Activated CD8-positive, alpha-beta memory T cell treated with anti-CD3 and anti-CD28 coated beads for 4 hours (primary cell): Measurements from ENCODE around the gene WEE2.

Experiments used
- DNase-seq, 2 donors: peaks; one replicate each; pipeline ENCODE4 v3.0.0-alpha.2; 2020; ENCODE audit warnings: low read depth in 2 of 2

WEE2 gene

GRCh38 chr7:141691540-141691939 lies 16.6 kb upstream of the WEE2 start:
- no peak for DNase-seq

GRCh38 chr7:141691961-141692360 lies 16.2 kb upstream of the WEE2 start:
- no peak for DNase-seq

- DNase-seq, result no peak
Observed at GRCh38 chr7:141693082-141693481, 15.1 kb upstream of the WEE2 start.

- no peak for DNase-seq
Observed at GRCh38 chr7:141695803-141696289, 12.3 kb upstream of the WEE2 start.

- DNase-seq, result no peak
Observed at GRCh38 chr7:141696348-141696747, 11.8 kb upstream of the WEE2 start.

GRCh38 chr7:141697211-141697871 lies 10.8 kb upstream of the WEE2 start:
- DNase-seq, result no peak

- DNase-seq, result no peak
Observed at GRCh38 chr7:141698247-141699015, 9.7 kb upstream of the WEE2 start.

GRCh38 chr7:141699860-141700259 lies 8.3 kb upstream of the WEE2 start:
- no peak for DNase-seq

GRCh38 chr7:141700296-141700847 lies 7.8 kb upstream of the WEE2 start:
- no peak for DNase-seq

- no peak for DNase-seq
Observed at GRCh38 chr7:141700848-141701371, 7.2 kb upstream of the WEE2 start.

GRCh38 chr7:141701489-141702046 lies 6.6 kb upstream of the WEE2 start:
- DNase-seq, result peak; percentile 48 to 58

GRCh38 chr7:141702047-141702567 lies 6.0 kb upstream of the WEE2 start, which contains the start of gene DENND11:
DENND11 (minus strand) TSS chr7:141702166; CDS start chr7:141702153, 13 bp downstream.
- DNase-seq, result peak; percentile 5 to 21

- no peak for DNase-seq
Observed at GRCh38 chr7:141702892-141703291, 5.3 kb upstream of the WEE2 start.

- no peak for DNase-seq
Observed at GRCh38 chr7:141704112-141704511, 4.0 kb upstream of the WEE2 start.

- no peak for DNase-seq
Observed at GRCh38 chr7:141704741-141705140, 3.4 kb upstream of the WEE2 start.

- DNase-seq, result no peak
Observed at GRCh38 chr7:141706239-141707064, 1.7 kb upstream of the WEE2 start.

GRCh38 chr7:141709318-141709717 lies 1.2 kb downstream of the WEE2 start:
- DNase-seq, result no peak

- no peak for DNase-seq
Observed at GRCh38 chr7:141709749-141710148, 1.6 kb downstream of the WEE2 start.

GRCh38 chr7:141710301-141710700 lies 2.1 kb downstream of the WEE2 start:
- no peak for DNase-seq

- no peak for DNase-seq
Observed at GRCh38 chr7:141712603-141713255, 4.6 kb downstream of the WEE2 start.

GRCh38 chr7:141713890-141714289 lies 5.7 kb downstream of the WEE2 start:
- no peak for DNase-seq
